ENCODE results near the gene AOPEP.

DNA sequence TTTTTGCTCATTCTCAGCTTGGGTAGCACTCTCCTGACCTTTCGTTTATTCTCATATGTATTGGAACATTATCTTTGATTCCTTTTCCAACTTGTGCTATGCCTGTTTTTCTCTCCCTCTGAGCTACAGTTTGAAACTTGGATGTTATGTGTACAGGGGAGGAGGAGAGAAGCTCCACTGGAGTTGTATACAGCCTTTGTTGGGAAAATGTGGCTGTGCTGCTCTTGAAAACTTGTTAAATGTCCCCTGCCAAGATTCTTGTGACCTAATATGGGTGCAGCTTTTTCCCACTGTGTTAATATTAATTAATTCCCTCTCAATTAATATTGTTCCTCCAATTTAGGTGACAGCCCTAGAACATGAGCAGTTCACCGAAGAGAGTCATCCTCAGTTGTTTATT is 235.4 kb downstream of the AOPEP start:
- TF ChIP-seq, protein P1, sequence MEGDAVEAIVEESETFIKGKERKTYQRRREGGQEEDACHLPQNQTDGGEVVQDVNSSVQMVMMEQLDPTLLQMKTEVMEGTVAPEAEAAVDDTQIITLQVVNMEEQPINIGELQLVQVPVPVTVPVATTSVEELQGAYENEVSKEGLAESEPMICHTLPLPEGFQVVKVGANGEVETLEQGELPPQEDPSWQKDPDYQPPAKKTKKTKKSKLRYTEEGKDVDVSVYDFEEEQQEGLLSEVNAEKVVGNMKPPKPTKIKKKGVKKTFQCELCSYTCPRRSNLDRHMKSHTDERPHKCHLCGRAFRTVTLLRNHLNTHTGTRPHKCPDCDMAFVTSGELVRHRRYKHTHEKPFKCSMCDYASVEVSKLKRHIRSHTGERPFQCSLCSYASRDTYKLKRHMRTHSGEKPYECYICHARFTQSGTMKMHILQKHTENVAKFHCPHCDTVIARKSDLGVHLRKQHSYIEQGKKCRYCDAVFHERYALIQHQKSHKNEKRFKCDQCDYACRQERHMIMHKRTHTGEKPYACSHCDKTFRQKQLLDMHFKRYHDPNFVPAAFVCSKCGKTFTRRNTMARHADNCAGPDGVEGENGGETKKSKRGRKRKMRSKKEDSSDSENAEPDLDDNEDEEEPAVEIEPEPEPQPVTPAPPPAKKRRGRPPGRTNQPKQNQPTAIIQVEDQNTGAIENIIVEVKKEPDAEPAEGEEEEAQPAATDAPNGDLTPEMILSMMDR (conservative IDR thresholded peaks at IDR 0.05): no peak
- TF ChIP-seq ZFX (IDR thresholded peaks at IDR 0.05): no peak
